Mesodermal cell (in vitro differentiated cells): ENCODE results near the gene AARSD1.
"Not testable (repeated sequence)": the region's sequence is repeated elsewhere in the genome, so short reads cannot be mapped to it uniquely, and the experiment has no call there.

Source experiments
- H3K27ac ChIP-seq: 2 replicates; pipeline ENCODE4 v1.7.0; 2013; ENCODE audit warnings: mild to moderate bottlenecking, low read depth, low read length, moderate library complexity; ENCODE audit not compliant: severe bottlenecking
- H3K36me3 ChIP-seq: 2 replicates; pipeline ENCODE4 v1.7.1; 2013; ENCODE audit warnings: mild to moderate bottlenecking, low read length, moderate library complexity; ENCODE audit not compliant: control insufficient read depth, insufficient read depth
- H3K4me1 ChIP-seq: one replicate; pipeline ENCODE4 v1.7.1; 2013; ENCODE audit warnings: mild to moderate bottlenecking, low read length; ENCODE audit not compliant: insufficient read depth, control insufficient read depth, poor library complexity, severe bottlenecking
- H3K4me3 ChIP-seq: 2 replicates; pipeline ENCODE4 v1.7.0; 2013; ENCODE audit warnings: low read length, control low read depth, mild to moderate bottlenecking; ENCODE audit not compliant: insufficient read depth, poor library complexity, severe bottlenecking; ENCODE audit errors: extremely low read depth
- H3K9me3 ChIP-seq: 2 replicates; pipeline ENCODE4 v1.7.1; 2013; ENCODE audit warnings: mild to moderate bottlenecking, low read length, moderate library complexity; ENCODE audit not compliant: control insufficient read depth
- WGBS, 2 experiments: methylation state at CpG; one replicate each; pipeline ENCODE4 v1.1.5; 2013; ENCODE audit warnings: missing lambda C conversion rate in 2 of 2; ENCODE audit not compliant: insufficient coverage in 2 of 2; 5-methylcytosine and 5-hydroxymethylcytosine counted together

AARSD1 gene

DNA sequence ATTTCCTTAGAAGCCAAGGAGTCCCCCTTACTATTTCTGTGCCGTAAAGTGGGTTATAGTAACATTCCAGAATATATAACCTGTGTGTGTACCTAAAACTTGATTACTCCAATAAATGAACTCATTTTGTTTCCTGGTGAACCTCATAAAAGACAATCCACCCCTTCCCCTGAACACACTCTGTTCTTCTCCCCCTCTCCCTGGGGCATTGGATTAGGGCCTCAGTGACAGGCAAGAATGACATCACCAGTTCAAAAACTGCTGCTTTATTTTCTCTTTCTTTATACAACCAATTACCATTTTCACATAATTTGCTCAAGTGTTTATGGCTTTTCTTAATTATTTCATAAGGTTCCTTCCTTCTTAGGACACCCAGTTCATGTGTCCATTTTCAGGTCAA is 17.4 kb downstream of the AARSD1 start:
- WGBS, 2 experiments: no CpG with 5 or more reads among the region's 1 CpG

DNA sequence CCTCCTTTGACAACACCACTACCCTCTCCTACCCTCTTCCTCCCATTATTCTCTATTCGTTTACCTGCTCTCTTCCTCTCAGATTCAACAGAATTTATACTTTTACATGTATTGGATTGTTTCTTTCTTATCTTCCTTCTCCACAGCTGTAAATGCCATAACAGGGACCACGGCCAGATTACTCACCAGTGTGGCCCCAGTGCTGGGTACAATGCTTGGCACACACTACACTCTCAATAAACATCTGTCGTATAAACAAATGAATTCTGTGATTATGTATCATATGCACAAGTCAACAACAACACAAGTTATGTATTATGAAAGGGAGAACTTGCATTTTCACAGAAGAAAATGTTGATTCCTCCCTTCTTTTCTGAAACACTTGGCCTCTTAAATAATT is 20.0 kb downstream of the AARSD1 start:
- H3K9me3 ChIP-seq: no peaks in the 10 kb centered on the region
- peaks cover 4% of the 10 kb centered on the region for H3K36me3 ChIP-seq
- H3K27ac ChIP-seq: no peak overlapping the region
- H3K4me1 ChIP-seq: no peaks in the 10 kb centered on the region
- no CpG with 5 or more reads among the region's 3 CpGs for WGBS, 2 experiments
- no peak overlapping the region for H3K4me3 ChIP-seq

More for the DNA sequence above, 17.4 kb downstream of the AARSD1 start:
- H3K4me1 ChIP-seq: no peaks in the 10 kb centered on the region
- H3K36me3 ChIP-seq: peaks cover 29% of the 10 kb centered on the region
- H3K4me3 ChIP-seq: no peak overlapping the region
- no peak overlapping the region for H3K27ac ChIP-seq
- H3K9me3 ChIP-seq: no peaks in the 10 kb centered on the region

DNA sequence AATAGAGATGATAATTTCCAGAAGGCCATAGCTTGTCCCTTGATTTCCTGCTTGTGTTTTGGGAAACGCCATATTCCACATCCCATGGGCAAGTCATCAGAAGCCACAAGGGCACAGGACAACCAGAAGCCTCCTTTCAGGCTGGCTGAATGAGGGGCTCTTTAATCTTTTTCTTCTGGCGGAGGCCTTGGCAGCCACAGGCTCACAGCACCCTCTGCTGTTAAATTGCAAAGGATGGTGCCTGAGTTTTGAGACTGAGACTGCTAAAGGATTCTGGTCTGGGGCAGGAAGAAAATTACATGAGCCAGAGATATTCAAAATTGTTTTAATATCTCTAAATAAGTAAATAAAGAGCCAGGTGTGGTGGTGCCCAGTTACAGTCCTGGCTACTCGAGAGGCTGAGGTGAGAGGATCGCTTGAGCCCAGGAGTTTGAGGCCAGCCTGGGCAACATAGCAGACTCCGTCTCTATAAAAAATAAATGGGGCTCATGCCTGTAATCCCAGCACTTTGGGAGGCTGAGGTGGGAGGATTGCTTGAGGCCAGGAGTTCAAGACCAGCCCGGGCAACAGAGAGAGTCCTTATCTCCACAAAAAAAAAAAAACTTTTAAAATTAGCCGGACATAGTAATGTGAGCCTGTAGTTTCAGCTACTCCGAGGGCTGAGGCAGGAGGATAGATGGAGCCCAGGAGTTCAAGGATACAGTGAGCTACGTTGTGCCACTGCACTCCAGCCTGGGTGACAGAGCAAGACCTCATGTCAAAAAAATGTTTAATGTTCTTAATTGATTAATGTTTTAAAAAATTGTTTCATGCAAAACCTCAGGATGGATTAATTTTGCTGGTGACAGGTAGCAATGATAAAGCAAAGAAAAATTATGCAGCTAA is 26.3 kb downstream of the AARSD1 start:
- 43 to 48% methylated on average over 5 to 8 of the region's 9 CpGs for WGBS, 2 experiments
- H3K36me3 ChIP-seq: no peaks in the 10 kb centered on the region
- H3K9me3 ChIP-seq: no peaks in the 10 kb centered on the region
- no peaks in the 10 kb centered on the region for H3K4me1 ChIP-seq
- no peak overlapping the region for H3K27ac ChIP-seq
- H3K4me3 ChIP-seq: no peak overlapping the region

DNA sequence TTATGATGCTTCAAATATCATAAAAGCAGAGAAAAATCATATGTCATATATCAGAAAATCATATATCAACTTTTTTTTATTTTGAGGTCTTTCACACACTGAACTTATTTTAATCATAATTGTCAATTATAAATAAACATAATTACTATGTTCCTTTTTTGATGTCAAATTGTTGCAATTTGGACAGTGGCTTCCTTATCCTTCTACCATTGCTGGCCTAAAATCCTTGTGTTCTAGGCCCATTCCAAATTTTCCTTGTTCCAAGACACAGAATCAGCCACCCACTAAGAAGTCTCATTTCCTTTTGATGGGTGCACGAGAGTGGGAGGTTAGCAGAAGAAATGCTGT is 34.8 kb downstream of the AARSD1 start:
- Histone ChIP-seq H3K36me3 (no peaks in the 10 kb centered on the region), H3K4me3 (no peak overlapping the region), H3K9me3 (no peaks in the 10 kb centered on the region), H3K27ac (no peak overlapping the region), H3K4me1 (peaks cover 4% of the 10 kb centered on the region)
- 100% methylated on average over 1 of the region's 1 CpG; no CpG with 5 or more reads in 1 of the 2 experiments for WGBS, 2 experiments

DNA sequence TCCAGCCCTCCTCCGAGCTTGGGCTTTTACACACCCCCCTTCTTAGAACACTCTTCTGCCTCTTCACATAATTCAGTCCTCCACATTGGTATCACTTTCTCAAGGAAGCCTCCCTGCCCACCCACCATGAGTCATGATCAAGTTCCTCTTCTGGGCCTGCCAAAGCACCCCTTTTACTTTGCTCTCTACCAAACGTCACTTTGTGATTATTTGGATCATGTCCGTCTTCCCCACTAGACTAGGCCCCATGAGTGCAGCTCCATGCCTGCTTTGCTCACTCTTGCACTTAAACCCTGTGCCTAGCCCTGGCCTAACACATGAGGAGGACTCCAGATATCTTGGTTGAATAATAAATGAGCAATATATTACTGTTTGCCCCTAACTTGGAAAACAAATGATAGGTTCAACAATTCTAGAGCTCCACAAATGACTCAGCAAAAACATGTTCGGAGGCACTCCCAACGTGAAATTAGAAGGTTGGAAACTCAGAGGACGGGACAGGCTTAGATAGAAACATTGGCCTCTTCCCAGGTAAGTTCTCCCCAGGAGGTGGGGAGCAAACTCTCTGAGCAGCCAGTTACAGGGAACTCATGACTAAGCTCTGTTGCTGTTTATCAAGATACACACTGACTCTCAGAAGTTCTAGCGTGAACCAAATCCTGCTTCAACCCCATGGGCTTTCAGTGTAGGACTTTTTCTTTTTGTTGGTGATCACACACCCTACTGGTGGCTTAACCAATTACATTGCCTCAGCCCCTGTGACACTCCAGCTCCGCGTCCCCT is 35.3 kb downstream of the AARSD1 start:
- no peaks in the 10 kb centered on the region for H3K36me3 ChIP-seq
- no peaks in the 10 kb centered on the region for H3K9me3 ChIP-seq
- 76 to 93% methylated on average over 5 to 7 of the region's 9 CpGs for WGBS, 2 experiments
- H3K27ac ChIP-seq: peak overlapping the region; percentile 78
- no peak overlapping the region for H3K4me3 ChIP-seq
- peaks cover 4% of the 10 kb centered on the region for H3K4me1 ChIP-seq

DNA sequence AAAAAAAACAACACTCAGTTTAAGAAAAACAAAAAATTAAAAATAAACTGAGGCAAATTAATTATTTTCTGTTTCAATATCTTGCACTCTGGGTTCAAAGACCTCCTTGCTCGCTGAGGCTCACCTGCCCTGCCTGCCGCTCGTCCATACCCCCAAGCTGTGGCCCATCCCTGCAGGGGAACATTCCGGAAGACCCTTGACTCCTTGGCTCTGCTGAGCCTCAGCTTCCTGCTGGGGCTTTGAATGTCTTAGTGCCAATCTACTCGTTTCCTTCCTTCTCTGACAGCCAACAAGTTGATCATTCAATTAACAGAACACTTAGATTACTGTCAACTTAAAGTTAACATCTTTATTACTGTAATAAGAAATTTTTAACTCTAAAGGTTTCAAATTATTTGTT is 39.4 kb downstream of the AARSD1 start:
- H3K9me3 ChIP-seq: no peaks in the 10 kb centered on the region
- peaks cover 4% of the 10 kb centered on the region for H3K4me1 ChIP-seq
- H3K27ac ChIP-seq: no peak overlapping the region
- no peaks in the 10 kb centered on the region for H3K36me3 ChIP-seq
- WGBS, 2 experiments: 34 to 42% methylated on average over 4 to 5 of the region's 5 CpGs
- H3K4me3 ChIP-seq: no peak overlapping the region

DNA sequence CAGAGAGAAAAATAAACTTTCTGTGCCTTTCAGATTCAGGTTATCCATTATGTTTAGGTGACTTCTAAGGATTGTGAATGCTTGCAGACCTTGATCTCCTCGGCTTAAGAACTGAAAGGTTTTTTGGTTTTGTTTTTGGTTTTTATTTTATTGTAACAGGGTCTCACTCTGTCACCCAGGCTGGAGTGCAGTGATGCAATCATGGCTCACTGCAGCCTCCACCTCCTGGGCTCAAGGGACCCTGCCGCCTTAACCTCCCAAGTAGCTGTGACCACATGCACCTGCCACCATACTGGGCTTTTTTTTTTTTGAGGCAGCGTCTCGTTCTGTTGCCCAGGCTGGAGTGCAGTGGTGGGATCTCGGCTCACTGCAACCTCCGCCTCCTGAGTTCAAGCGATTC is 40.8 kb downstream of the AARSD1 start:
- not testable (repeated sequence) for H3K4me1 ChIP-seq, H3K4me3 ChIP-seq, H3K27ac ChIP-seq, H3K9me3 ChIP-seq, H3K36me3 ChIP-seq
- WGBS, 2 experiments: 89 to 95% methylated on average over 4 of the region's 7 CpGs

DNA sequence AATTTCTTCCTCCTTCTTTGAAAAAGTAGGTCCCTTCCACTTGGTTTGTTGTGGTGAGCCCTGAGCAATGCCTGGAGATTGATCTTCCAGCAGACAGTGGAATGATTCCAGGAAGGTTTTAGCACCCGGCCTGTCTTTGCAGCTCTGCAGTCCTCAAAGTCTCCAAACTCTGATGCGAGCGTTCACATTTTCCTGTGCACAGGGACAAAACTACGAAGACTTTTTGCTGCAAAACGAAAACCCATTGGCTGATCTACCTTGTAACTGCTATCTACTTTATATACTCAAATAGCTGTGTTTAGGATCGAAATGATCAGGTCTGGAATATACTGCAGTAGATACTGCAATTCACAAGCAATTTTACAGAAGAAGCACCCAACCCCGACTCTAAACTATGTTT is 42.0 kb downstream of the AARSD1 start:
- H3K4me3 ChIP-seq: no peak overlapping the region
- no peak overlapping the region for H3K27ac ChIP-seq
- H3K4me1 ChIP-seq: no peaks in the 10 kb centered on the region
- no peaks in the 10 kb centered on the region for H3K36me3 ChIP-seq
- H3K9me3 ChIP-seq: no peaks in the 10 kb centered on the region
- 85 to 88% methylated on average over 5 to 6 of the region's 7 CpGs for WGBS, 2 experiments

DNA sequence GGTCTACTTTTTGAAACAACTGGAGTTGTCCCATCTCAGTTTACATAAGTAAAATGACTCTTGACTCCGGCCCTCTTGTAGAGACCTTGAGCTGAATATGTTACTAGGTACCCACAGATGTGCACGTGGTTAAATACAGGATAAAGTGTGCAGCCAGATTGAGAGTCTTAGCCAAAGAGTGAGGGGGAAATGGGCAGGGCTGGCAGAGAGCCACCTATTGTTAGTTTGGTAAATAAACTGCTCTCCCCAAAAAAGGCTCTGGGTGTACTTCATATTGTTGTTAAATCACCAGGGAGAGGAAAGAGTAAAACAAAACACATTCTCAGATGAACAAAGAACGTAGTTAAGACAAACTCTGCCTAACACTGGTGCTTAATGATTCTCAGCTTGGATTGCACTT is 43.3 kb downstream of the AARSD1 start:
- WGBS, 2 experiments: 80 to 81% methylated on average over 2 to 3 of the region's 3 CpGs

DNA sequence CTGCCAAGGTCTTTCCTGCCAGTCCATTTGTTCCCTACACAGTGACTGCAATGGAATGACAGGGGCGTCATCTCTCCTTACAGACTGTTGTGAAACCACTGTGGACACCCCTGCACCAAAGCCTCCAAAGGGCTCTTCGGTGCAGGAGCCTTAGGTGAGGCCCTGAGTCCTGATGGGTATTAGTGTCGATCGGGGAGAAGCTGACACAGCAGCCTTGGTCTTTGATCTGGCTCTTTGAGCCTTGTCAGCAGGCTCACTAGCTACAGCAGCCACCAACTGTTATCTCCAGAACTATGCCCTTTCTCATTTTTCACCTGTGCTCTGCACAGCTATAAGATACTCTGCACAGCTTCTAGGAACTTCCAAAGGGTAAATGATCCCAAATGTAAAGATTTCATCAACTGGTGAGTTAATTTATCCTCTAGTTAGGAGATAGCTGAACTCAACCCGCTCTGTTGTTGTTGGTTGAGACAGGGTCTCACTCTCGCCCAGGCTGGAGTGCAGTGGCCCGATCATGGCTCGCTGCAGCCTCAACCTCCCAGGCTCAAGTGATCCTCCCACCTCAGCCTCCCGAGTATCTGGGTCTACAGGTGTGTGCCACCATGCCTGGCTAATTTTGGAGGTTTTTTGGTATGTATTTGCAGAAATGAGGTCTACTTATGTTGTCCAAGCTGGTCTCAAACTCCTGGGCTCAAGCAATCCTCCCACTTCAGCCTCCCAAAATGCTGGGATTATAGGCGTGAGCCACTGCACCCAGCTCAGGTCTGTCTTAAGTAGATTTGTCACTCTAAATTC is 44.0 kb downstream of the AARSD1 start:
- H3K4me1 ChIP-seq: no peaks in the 10 kb centered on the region
- 85 to 100% methylated on average over 2 to 4 of the region's 10 CpGs for WGBS, 2 experiments
- no peaks in the 10 kb centered on the region for H3K36me3 ChIP-seq
- H3K27ac ChIP-seq: no peak overlapping the region
- H3K4me3 ChIP-seq: no peak overlapping the region
- no peaks in the 10 kb centered on the region for H3K9me3 ChIP-seq

More for the DNA sequence above, 43.3 kb downstream of the AARSD1 start:
- H3K27ac ChIP-seq: no peak overlapping the region
- H3K9me3 ChIP-seq: no peaks in the 10 kb centered on the region
- H3K4me1 ChIP-seq: no peaks in the 10 kb centered on the region
- no peaks in the 10 kb centered on the region for H3K36me3 ChIP-seq
- H3K4me3 ChIP-seq: no peak overlapping the region
